ENCODE results near the gene ADAM19.

GRCh38 chr5:157555037-157555640 lies 20.4 kb downstream of the ADAM19 start:
- TF ChIP-seq CTCF (IDR thresholded peaks at IDR 0.05) (no peak), POLR2A (IDR thresholded peaks at IDR 0.05) (no peak)
